HG03342 (cell line): ENCODE data around the gene CMSS1.

Source experiments
- ATAC-seq: cut with Tn5 transposase; IDR thresholded peaks from one replicate; pipeline ENCODE4 v1.9.1; 2021; ENCODE audit warnings: mild to moderate bottlenecking, moderate library complexity; ENCODE audit not compliant: unreplicated experiment

The CMSS1 gene

DNA sequence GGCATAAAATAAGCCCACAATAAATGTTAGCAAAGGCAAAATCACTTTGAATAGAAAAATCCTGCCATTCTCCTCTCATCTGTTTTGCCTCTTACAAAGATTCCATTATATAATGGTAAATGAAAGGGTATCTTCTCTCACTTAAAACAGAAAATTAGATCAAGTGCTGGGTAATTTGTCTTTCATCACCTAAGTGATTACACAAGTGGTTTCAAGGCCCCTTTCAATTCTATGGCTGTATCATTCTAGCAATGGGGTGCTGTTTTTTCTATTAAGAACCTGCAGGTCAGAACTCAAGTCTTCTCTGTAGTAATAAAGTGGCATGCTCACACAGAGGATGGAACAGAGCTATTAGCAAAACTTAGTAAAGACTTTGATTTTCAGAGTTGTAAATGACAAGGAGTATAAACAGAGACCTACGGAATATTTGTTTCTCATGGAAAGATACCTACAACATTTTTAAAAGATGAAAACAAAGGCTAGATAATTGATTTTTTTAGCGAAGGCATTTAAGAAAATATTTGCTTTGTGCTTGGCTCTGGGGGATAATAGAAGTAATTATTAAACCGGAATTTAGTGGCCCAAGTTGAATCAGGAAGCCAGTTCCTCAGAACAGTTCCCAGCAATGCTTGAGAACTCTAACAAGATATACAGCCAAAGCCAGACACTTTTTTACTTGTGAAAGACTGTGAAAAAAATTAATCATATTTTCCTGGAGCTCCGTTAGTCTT, 137.4 kb downstream of the CMSS1 start:
- ATAC-seq, result no peak

GRCh38 chr3:99955773-99956562, 138.3 kb downstream of the CMSS1 start:
- ATAC-seq, result no peak

DNA sequence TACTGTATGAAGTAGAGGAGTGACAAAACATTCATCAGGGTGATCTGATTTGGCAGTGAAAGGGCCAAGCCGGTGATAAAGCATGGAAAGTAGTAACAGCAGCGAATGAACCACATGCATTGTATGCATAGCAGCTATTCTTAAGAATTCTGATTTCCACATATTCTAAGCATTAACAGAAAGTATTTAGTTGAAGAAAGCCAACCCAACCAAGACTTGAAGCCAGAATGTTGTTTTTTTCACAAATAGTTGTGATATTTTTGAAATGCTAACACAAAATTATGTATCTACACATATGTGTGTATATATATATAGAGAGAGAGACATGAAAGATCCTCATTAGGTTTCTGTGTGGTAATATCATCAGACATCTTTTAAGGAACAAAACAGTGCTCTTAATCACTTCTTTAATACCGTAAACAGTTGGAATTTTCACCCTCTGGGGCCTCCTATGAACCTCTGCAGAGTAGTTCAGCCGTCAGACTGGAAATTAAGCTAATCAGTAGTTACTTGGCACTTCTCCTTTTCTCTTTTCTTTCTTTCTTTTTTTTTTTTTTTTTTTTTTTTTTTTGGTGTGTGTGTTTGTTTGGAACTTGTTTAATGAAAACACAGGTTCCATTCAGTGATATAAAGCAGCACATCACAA, 139.6 kb downstream of the CMSS1 start:
- no peak for ATAC-seq

DNA sequence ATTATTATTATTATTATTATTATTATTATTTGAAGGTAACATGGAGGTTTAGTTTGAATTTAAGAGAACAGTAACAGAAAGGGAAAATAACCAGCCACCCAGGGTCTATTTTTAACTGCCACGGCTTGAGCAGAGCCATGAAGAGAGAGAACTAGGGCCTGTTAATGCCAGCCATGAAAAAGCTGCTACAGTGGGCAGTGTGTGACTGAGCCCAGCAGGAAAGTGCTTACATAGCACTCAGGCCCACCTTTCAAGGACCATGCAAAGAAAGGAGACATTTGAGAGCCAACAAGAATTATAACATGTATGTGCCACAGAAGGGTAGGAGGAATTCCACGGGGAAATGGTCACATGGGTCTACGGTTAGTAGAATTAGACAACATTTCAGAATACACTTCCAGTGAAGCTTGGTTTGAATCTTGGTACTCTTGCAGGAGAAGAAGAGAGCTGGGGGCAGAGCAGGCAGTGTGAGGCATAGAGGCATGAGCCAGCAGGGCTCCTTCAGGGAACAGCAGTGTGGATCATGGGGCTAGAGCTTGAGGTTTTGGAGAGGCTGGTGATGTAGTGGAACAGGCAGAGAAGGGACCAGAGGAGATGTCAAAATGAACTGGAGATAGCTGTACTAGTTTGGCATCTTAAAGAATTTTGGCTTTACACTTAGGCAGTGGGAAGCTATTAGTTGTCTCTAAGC, 140.7 kb downstream of the CMSS1 start:
- no peak for ATAC-seq

DNA sequence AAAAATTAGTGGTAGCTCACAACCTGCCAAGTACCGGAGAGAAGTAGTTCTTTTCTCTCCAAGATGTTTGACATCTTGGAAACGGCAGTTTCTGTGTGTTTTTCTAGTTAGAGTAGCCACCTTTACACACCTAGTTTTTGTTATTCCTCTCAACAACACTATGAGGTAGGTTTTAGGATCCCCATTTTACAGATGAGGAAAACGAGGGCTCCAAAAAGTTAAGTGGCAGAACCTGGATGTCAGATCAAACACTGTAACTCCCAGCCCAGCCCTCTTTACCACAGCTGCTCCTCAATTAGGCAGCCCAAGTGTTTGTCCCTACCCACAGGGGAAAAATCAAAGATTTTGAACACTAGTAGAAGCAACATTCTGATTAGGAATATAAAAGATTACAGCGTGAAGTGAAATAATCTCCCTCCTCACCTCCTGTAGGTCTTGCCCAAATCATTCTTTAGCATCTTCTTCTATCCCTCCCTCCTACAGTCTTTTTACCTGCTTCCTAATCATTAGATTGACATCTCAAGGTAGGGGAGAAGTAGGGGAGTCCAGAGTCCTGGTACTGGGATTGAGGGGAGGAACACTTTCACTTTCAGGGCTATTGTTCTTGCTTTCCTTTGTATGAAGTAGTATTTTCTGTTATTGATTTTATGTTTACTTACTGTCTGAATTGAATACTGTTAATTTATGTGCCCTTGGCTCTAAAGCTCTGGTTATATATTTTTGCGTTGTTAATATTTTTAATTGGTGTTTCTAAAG, 142.6 kb downstream of the CMSS1 start:
- no peak for ATAC-seq

DNA sequence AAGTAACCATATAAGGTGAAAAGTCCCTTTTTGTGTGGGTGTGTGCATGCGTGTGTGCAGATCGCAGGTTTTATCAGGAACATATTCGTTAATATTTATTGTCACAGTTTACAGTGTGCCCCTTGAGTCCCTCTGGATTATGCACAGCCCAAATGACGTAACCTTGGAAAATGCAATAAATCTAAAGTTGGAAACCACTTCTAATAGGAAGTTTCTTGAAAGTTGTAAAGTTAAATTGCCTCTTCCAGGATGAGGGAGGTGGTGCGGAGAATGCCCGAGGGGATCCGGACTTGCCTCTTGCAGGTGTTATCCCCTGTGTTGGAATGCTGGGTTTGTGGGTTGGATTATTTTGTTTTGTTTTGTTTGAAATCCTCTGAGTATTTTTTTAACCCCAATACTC, 143.3 kb downstream of the CMSS1 start:
- ATAC-seq, result no peak

- no peak for ATAC-seq
Observed at GRCh38 chr3:99961756-99962515, 144.3 kb downstream of the CMSS1 start.

DNA sequence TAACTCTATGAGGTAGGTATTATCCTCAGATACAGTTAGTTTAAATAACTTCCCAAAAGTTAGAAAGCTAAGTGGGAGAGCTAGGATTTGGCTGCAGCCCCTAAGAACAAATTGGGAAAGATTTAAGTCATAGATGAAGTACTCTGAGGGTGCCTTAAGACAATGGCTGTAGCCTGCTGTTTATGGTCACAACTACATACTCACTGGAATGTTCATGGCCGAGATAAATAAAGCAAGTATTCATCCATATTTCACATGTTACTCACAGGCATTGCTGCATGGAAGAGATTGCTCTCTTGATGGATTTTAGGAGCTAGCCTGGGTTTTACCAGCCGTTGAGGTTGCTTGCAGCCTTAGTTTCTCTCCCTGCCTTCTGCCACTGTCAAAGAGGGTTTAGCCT, 145.0 kb downstream of the CMSS1 start:
- no peak for ATAC-seq

- ATAC-seq, result no peak
Observed at GRCh38 chr3:99965077-99965476, 147.4 kb downstream of the CMSS1 start.

GRCh38 chr3:99965681-99966408, 148.2 kb downstream of the CMSS1 start:
- ATAC-seq, result no peak

DNA sequence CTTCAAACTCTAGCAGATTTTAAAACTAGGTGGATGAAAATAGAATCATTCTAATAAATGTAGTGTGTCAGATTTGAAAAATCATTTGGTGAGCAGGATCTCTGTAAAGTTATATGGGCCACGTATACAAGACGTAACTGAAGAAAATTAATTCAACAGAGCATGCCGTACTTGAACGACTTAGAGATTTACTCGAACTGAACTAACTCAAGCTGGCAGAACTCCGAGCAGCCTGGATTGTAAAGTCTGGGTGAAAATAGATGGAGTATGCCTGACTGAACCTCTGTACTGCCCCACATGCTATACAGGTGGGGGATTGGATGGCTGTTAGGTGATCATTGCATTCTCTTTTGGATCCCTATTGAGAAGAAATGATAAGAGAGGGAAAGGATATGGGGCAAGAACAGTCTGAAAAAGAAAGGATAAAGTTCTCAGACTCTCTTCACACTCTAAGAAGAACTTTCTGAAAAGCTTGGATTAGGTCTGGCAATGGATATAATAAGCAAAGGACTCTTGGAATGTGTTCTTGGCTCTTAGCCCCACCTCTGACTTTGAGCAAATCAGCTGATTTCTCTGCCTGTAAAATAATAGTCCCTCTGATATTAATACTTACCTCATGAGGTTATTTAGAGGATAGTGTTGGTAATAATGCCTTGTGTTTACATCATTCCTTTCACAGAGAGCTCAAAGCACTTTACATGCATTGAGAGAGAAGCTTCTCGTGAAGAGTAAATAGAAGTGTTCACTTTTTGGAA, 149.2 kb downstream of the CMSS1 start:
- no peak for ATAC-seq

- ATAC-seq, result no peak
Observed at GRCh38 chr3:99967796-99968195, 150.1 kb downstream of the CMSS1 start.

DNA sequence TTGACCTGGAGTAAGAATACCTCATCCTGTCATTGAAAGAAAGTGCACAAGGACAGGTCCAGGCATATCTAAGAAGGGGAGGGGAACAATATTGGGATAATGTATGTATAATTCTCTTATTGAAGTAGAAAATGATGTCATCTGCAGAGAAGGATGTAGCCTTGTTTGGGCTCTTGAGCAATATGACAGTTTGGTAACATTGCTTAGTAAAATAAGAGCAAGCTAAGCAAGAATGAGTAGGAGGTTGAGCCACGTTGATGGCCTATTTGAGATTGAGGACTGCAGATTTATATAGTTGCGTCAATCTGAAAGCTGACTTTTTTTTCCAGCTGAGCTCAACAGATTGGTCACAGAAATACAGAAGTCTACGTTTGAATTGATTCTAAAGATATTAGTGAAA, 151.5 kb downstream of the CMSS1 start:
- ATAC-seq, result no peak

GRCh38 chr3:99970198-99970597, 152.5 kb downstream of the CMSS1 start:
- ATAC-seq, result peak; percentile 74

- no peak for ATAC-seq
Observed at GRCh38 chr3:99971761-99972160, 154.1 kb downstream of the CMSS1 start.

DNA sequence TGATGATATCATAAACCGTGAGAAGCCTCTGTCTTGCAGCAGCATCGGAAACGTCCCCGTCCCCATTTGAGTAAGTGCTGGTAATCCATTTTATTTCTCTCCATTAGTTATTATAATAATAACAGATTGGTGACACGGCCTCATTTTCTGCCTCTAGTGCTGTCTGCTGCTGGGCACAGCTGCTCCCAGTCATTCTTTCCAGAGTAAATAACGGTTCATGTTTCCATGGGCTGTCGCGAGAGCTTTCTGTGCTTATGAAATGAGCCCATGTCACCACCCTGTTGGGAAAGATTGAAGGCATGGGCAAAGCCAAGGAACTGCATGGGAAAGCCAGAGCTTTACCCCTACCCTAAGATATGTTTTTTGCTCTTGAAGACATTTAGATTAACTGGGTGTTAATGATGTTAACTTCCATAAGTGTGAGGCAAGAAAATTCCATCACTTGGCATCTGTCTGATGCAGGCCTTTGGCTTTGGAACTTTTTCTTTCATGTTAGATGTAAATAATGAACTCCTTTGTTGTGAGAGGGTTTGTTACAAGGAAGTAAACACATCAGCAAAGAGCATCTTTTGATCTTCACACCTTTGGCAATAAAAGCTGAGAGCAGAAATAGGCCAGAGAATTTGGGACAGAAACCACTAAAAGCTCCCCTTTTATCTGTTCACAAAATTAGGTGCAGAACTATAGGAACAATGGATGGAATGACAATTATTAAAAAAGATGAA, 154.9 kb downstream of the CMSS1 start:
- no peak for ATAC-seq

GRCh38 chr3:99974989-99975388, 157.3 kb downstream of the CMSS1 start:
- no peak for ATAC-seq

- ATAC-seq, result no peak
Observed at GRCh38 chr3:99976584-99976983, 158.9 kb downstream of the CMSS1 start.
